H9 (cell line): Measurements from ENCODE around the gene LIMS1. TPM values are rescaled to one million over a fixed set of nuclear protein-coding genes. Genes with fewer than 3 reads are reported as not detected.
"Not testable (repeated sequence)": the region's sequence is repeated elsewhere in the genome, so short reads cannot be mapped to it uniquely, and the experiment has no call there.

Source experiments
- DNase-seq: peaks from one replicate; pipeline ENCODE4 v3.0.0-alpha.2; 2017
- H2AFZ ChIP-seq: one replicate; pipeline ENCODE4 v1.6.1; 2013; ENCODE audit warnings: mild to moderate bottlenecking, low read length, control low read depth, moderate library complexity
- H2AK5ac ChIP-seq: 2 replicates; pipeline ENCODE4 v1.6.1; 2013; ENCODE audit warnings: low read length, control low read depth, mixed read lengths; ENCODE audit not compliant: insufficient read length
- H2BK120ac ChIP-seq: one replicate; pipeline ENCODE4 v1.6.1; 2013; ENCODE audit warnings: low read depth, mild to moderate bottlenecking, low read length, control low read depth, inconsistent platforms; ENCODE audit not compliant: poor library complexity, severe bottlenecking
- H2BK12ac ChIP-seq: 2 replicates; pipeline ENCODE4 v1.6.1; 2013; ENCODE audit warnings: low read length, control low read depth, mixed read lengths, low read depth; ENCODE audit not compliant: insufficient read length
- H2BK15ac ChIP-seq: 2 replicates; pipeline ENCODE4 v1.6.1; 2013; ENCODE audit warnings: low read depth, low read length, control low read depth
- H2BK20ac ChIP-seq: one replicate; pipeline ENCODE4 v1.6.1; 2013; ENCODE audit warnings: low read depth, mild to moderate bottlenecking, low read length, control low read depth, inconsistent platforms; ENCODE audit not compliant: poor library complexity, severe bottlenecking
- H2BK5ac ChIP-seq: 2 replicates; pipeline ENCODE4 v1.6.1; 2013; ENCODE audit warnings: low read length, control low read depth, mixed read lengths; ENCODE audit not compliant: insufficient read length
- H3K14ac ChIP-seq: 2 replicates; pipeline ENCODE4 v1.6.1; 2013; ENCODE audit warnings: low read length, control low read depth; ENCODE audit not compliant: insufficient read depth
- H3K18ac ChIP-seq: 2 replicates; pipeline ENCODE4 v1.6.1; 2013; ENCODE audit warnings: low read depth, mild to moderate bottlenecking, mixed read lengths, low read length, control low read depth; ENCODE audit not compliant: insufficient read length
- H3K23ac ChIP-seq: 2 replicates; pipeline ENCODE4 v1.6.1; 2013; ENCODE audit warnings: low read length, control low read depth, mixed read lengths, low read depth; ENCODE audit not compliant: insufficient read length
- H3K23me2 ChIP-seq: 2 replicates; pipeline ENCODE4 v1.6.1; 2013; ENCODE audit warnings: low read depth, mild to moderate bottlenecking, mixed read lengths, low read length, control low read depth; ENCODE audit not compliant: insufficient read length, poor library complexity, severe bottlenecking
- H3K27ac ChIP-seq: 2 replicates; pipeline ENCODE4 v1.5.1; 2013; ENCODE audit warnings: low read length, control low read depth, mixed read lengths, low read depth; ENCODE audit not compliant: insufficient read length
- H3K27me3 ChIP-seq: 2 replicates; pipeline ENCODE4 v1.6.1; 2013; ENCODE audit warnings: low read length, control low read depth, inconsistent platforms; ENCODE audit not compliant: insufficient read depth
- H3K4ac ChIP-seq: 2 replicates; pipeline ENCODE4 v1.6.1; 2013; ENCODE audit warnings: low read depth, mild to moderate bottlenecking, control low read depth, inconsistent platforms, low read length, moderate library complexity
- H3K4me1 ChIP-seq: 2 replicates; pipeline ENCODE4 v1.6.1; 2013; ENCODE audit warnings: low read length, control low read depth, inconsistent platforms; ENCODE audit not compliant: insufficient read depth
- H3K4me2 ChIP-seq: 2 replicates; pipeline ENCODE4 v1.6.1; 2013; ENCODE audit warnings: low read length, control low read depth, mixed read lengths; ENCODE audit not compliant: insufficient read length, insufficient read depth
- H3K56ac ChIP-seq: 2 replicates; pipeline ENCODE4 v1.6.1; 2013; ENCODE audit warnings: low read depth, mild to moderate bottlenecking, mixed read lengths, low read length, control low read depth; ENCODE audit not compliant: insufficient read length
- H3K79me1 ChIP-seq: 2 replicates; pipeline ENCODE4 v1.6.1; 2013; ENCODE audit warnings: low read depth, mild to moderate bottlenecking, moderate library complexity, low read length, control low read depth, inconsistent platforms; ENCODE audit not compliant: insufficient read depth, poor library complexity, severe bottlenecking
- H3K79me2 ChIP-seq: 2 replicates; pipeline ENCODE4 v1.6.1; 2013; ENCODE audit warnings: low read length, control low read depth, inconsistent platforms; ENCODE audit not compliant: insufficient read depth
- H3K9ac ChIP-seq: 2 replicates; pipeline ENCODE4 v1.6.1; 2013; ENCODE audit warnings: low read length, control low read depth, mixed read lengths; ENCODE audit not compliant: insufficient read length; ENCODE audit errors: extremely low read depth
- H3K9me3 ChIP-seq: one replicate; pipeline ENCODE4 v1.6.1; 2013; ENCODE audit warnings: low read depth, low read length, inconsistent platforms; ENCODE audit not compliant: control insufficient read depth
- H3T11ph ChIP-seq: one replicate; pipeline ENCODE4 v1.6.1; 2013; ENCODE audit warnings: mild to moderate bottlenecking, low read length, control low read depth, inconsistent platforms
- H4K20me1 ChIP-seq: one replicate; pipeline ENCODE4 v1.6.1; 2013; ENCODE audit not compliant: control insufficient read depth, insufficient read length, insufficient read depth
- H4K5ac ChIP-seq: 2 replicates; pipeline ENCODE4 v1.6.1; 2013; ENCODE audit warnings: low read depth, mild to moderate bottlenecking, mixed read lengths, low read length, control low read depth; ENCODE audit not compliant: insufficient read length
- H4K8ac ChIP-seq: replicated peaks from 2 replicates; pipeline ENCODE4 v1.6.1; 2013; ENCODE audit warnings: low read length, control low read depth, mixed read lengths, low read depth; ENCODE audit not compliant: insufficient read length
- H4K91ac ChIP-seq: 2 replicates; pipeline ENCODE4 v1.6.1; 2013; ENCODE audit warnings: low read depth, mild to moderate bottlenecking, moderate library complexity, mixed read lengths, low read length, control low read depth; ENCODE audit not compliant: insufficient read length
- H3K27ac Mint-ChIP-seq, 3 experiments: 2 replicates in 2 of 3; 3 replicates in 1 of 3; pipeline ENCODE4 v1.8.0; 2020 to 2021; ENCODE audit warnings: mixed read lengths in 3 of 3, mild to moderate bottlenecking in 1 of 3, moderate library complexity in 1 of 3
- H3K27me3 Mint-ChIP-seq: 2 replicates; pipeline ENCODE4 v1.8.0; 2021; ENCODE audit warnings: low read depth, mild to moderate bottlenecking, moderate library complexity, mixed read lengths
- H3K36me3 Mint-ChIP-seq, 3 experiments: 2 replicates in 2 of 3; 3 replicates in 1 of 3; pipeline ENCODE4 v1.8.0; 2020 to 2021; ENCODE audit warnings: low read depth in 3 of 3, mixed read lengths in 3 of 3; ENCODE audit not compliant: insufficient read depth in 1 of 3
- H3K4me1 Mint-ChIP-seq, 2 experiments: 2 replicates each; pipeline ENCODE4 v1.8.0; 2020; ENCODE audit warnings: mixed read lengths in 2 of 2
- H3K4me3 Mint-ChIP-seq, 2 experiments: 2 replicates in 1 of 2; 3 replicates in 1 of 2; pipeline ENCODE4 v1.8.0; 2020 to 2021; ENCODE audit warnings: mild to moderate bottlenecking in 2 of 2, mixed read lengths in 2 of 2, moderate library complexity in 1 of 2
- H3K9me3 Mint-ChIP-seq, 2 experiments: 2 replicates in 1 of 2; 3 replicates in 1 of 2; pipeline ENCODE4 v1.8.0; 2020; ENCODE audit warnings: mild to moderate bottlenecking in 2 of 2, mixed read lengths in 2 of 2, moderate library complexity in 1 of 2
- WGBS: extraction: QIAGEN DNeasy Blood & Tissue Kit; methylation state at CpG from one replicate; pipeline ENCODE4 v1.1.7; 2013; ENCODE audit warnings: missing lambda C conversion rate, low lambda C conversion rate, mixed read lengths; ENCODE audit not compliant: insufficient read length; ENCODE audit errors: extremely low coverage; 5-methylcytosine and 5-hydroxymethylcytosine counted together
- total RNA-seq: library from RNA; stranded (reverse); gene quantifications from 2 replicates; pipeline ENCODE4 v1.2.1, GENCODE V29; 2021

Gene LIMS1
- total RNA-seq, 1 experiment from 2014 or later = 37.7 TPM

DNA sequence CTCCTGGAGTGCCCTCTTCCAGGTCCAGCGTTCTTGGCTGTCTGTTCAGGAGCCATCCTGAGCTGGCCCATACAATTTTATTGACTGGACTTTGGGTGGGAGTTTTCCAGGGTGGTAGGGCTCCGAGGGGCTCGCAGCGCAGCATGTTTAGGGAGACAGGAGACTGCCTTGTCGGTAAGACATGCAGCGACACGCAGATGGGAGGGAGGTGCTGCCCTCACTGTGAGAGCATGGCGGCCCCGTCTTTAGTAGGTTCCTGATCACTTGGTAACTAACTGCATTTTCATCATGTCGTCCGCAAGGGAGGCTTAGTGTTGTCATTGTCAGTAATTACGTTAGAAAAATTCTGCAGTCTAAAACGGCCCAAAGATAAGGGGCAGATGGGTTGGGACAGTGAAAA lies 121.0 kb downstream of the LIMS1 start:
- H2BK12ac ChIP-seq = not testable (repeated sequence)
- no CpG with 5 or more reads among the region's 13 CpGs for WGBS

DNA sequence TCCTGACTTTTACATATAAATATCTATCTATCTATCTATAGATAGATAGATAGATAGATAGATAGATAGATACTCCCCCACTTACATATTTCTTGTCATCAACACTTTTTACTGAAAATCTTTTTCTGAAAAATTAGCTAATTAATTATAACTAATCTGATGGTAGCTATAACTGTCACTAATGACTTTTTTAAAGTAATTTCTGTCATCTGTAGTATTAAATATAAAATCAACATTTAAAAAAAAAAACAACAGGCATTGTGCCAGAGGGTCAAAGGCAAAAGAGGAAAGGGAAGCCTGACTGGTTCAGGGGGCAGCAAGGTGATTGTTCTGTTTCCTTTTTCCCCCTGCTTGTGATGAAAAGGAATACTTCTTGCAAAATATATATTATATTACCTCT lies 122.0 kb downstream of the LIMS1 start:
- H3K9ac ChIP-seq, H3K9me3 Mint-ChIP-seq, H2BK20ac ChIP-seq, H3K4ac ChIP-seq, H4K20me1 ChIP-seq, DNase-seq, H3K4me1 ChIP-seq, H3K27ac Mint-ChIP-seq, H4K8ac ChIP-seq, H3K27ac ChIP-seq, H3K18ac ChIP-seq, H3K9me3 ChIP-seq, H3K23me2 ChIP-seq, H3K56ac ChIP-seq, H3K27me3 ChIP-seq, H2BK15ac ChIP-seq, H3K14ac ChIP-seq, H2AK5ac ChIP-seq, H2BK5ac ChIP-seq, H3K4me3 Mint-ChIP-seq, H3K23ac ChIP-seq, H3K27me3 Mint-ChIP-seq, H4K91ac ChIP-seq, H2BK120ac ChIP-seq, H3K79me2 ChIP-seq, H3K36me3 Mint-ChIP-seq, H3K4me2 ChIP-seq, H2BK12ac ChIP-seq, H3K79me1 ChIP-seq, H2AFZ ChIP-seq, H4K5ac ChIP-seq, H3T11ph ChIP-seq: not testable (repeated sequence)
- peaks cover 12% of the 10 kb centered on the region in 2 experiments for H3K4me1 Mint-ChIP-seq

More for the DNA sequence above, 121.0 kb downstream of the LIMS1 start:
- not testable (repeated sequence) for H2BK20ac ChIP-seq, H4K91ac ChIP-seq, H3K14ac ChIP-seq, H3K9ac ChIP-seq, H4K5ac ChIP-seq, H3K9me3 Mint-ChIP-seq, H3K27ac ChIP-seq, DNase-seq, H3K4me2 ChIP-seq, H3T11ph ChIP-seq, H2AK5ac ChIP-seq, H3K4me1 ChIP-seq, H3K79me2 ChIP-seq, H3K27ac Mint-ChIP-seq, H3K79me1 ChIP-seq, H3K9me3 ChIP-seq, H3K27me3 Mint-ChIP-seq, H3K4me3 Mint-ChIP-seq, H2BK5ac ChIP-seq, H2AFZ ChIP-seq, H2BK120ac ChIP-seq, H3K4ac ChIP-seq, H4K20me1 ChIP-seq, H2BK15ac ChIP-seq, H3K23ac ChIP-seq, H3K36me3 Mint-ChIP-seq, H3K23me2 ChIP-seq, H3K27me3 ChIP-seq, H3K56ac ChIP-seq, H4K8ac ChIP-seq, H3K18ac ChIP-seq
- H3K4me1 Mint-ChIP-seq = peaks cover 11 to 13% of the 10 kb centered on the region in 2 experiments; a peak in 3 of 4 replicates
